Measurements from ENCODE around the gene TULP4. TPM values are rescaled to one million over a fixed set of nuclear protein-coding genes. Genes with fewer than 3 reads are reported as not detected.

TULP4 gene
- total RNA-seq, 1 experiment from 2014 or later, result 52.8 TPM

- H3K27ac Mint-ChIP-seq, result no peak overlapping the region
- H3K36me3 Mint-ChIP-seq, result peaks cover 16% of the 10 kb centered on the region
- H3K27me3 Mint-ChIP-seq (ENCODE audit: low read depth), result no peaks in the 10 kb centered on the region
- TF ChIP-seq, protein P1, sequence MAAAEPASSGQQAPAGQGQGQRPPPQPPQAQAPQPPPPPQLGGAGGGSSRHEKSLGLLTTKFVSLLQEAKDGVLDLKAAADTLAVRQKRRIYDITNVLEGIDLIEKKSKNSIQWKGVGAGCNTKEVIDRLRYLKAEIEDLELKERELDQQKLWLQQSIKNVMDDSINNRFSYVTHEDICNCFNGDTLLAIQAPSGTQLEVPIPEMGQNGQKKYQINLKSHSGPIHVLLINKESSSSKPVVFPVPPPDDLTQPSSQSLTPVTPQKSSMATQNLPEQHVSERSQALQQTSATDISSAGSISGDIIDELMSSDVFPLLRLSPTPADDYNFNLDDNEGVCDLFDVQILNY (CRISPR knock-in tag; IDR thresholded peaks at IDR 0.05), result no peak
- TF ChIP-seq NFE2L1 (CRISPR knock-in tag; IDR thresholded peaks at IDR 0.05), result no peak
- ChIA-PET CTCF (no interaction called here), POLR2A (no interaction called here)
- H3K4me1 Mint-ChIP-seq, result peaks cover 4% of the 10 kb centered on the region
- ATAC-seq (no peak), DNase-seq (ENCODE audit: low spot score) (no peak)
- H3K4me3 Mint-ChIP-seq, result no peak overlapping the region
- peaks cover 18% of the 10 kb centered on the region for H3K9me3 Mint-ChIP-seq
These were observed 72.4 kb downstream of the TULP4 start for GRCh38 chr6:158384671-158385110.

- no peak overlapping the region for H3K27ac Mint-ChIP-seq
- CTCF ChIA-PET, result interaction anchor here (0.9 to 1.4 kb wide), 2 partner anchors 9 to 166 kb away, joined by 3 to 4 read pairs; no protein-coding TSS in a partner anchor
- no peak overlapping the region for H3K4me3 Mint-ChIP-seq
- POLR2A ChIA-PET, result interaction anchor here (0.6 kb wide), 1 partner anchor 87 kb away, joined by 3 read pairs; no protein-coding TSS in a partner anchor
- no peaks in the 10 kb centered on the region; the same call in 1 of the 2 replicates for H3K4me1 Mint-ChIP-seq
- no peaks in the 10 kb centered on the region for H3K27me3 Mint-ChIP-seq (ENCODE audit: low read depth)
- peaks cover 29% of the 10 kb centered on the region for H3K36me3 Mint-ChIP-seq
- no peak for DNase-seq (ENCODE audit: low spot score)
- no peak for ATAC-seq
- peaks cover 34% of the 10 kb centered on the region for H3K9me3 Mint-ChIP-seq
- TF ChIP-seq, protein P2, sequence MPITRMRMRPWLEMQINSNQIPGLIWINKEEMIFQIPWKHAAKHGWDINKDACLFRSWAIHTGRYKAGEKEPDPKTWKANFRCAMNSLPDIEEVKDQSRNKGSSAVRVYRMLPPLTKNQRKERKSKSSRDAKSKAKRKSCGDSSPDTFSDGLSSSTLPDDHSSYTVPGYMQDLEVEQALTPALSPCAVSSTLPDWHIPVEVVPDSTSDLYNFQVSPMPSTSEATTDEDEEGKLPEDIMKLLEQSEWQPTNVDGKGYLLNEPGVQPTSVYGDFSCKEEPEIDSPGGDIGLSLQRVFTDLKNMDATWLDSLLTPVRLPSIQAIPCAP (CRISPR knock-in tag; IDR thresholded peaks at IDR 0.05), result no peak
- TF ChIP-seq MAX (CRISPR knock-in tag; IDR thresholded peaks at IDR 0.05) (no peak), ZNF232 (CRISPR knock-in tag; IDR thresholded peaks at IDR 0.05) (no peak), ZMAT4 (CRISPR knock-in tag; IDR thresholded peaks at IDR 0.05) (no peak), GABPB1 (CRISPR knock-in tag; IDR thresholded peaks at IDR 0.05) (no peak), ZNF281 (CRISPR knock-in tag; IDR thresholded peaks at IDR 0.05) (no peak), ZNF416 (CRISPR knock-in tag; IDR thresholded peaks at IDR 0.05) (no peak), IRF2 (CRISPR knock-in tag; IDR thresholded peaks at IDR 0.05; ENCODE audit: borderline replicate concordance, low read depth) (no peak), GTF2I (CRISPR knock-in tag; conservative IDR thresholded peaks at IDR 0.05) (no peak), MYBL2 (CRISPR knock-in tag; IDR thresholded peaks at IDR 0.05) (no peak), TEAD4 (CRISPR knock-in tag; IDR thresholded peaks at IDR 0.05) (no peak), CBFB (CRISPR knock-in tag; IDR thresholded peaks at IDR 0.05; ENCODE audit: low read depth) (no peak), ETV6 (CRISPR knock-in tag; IDR thresholded peaks at IDR 0.05) (no peak)
These were observed 74.8 kb downstream of the TULP4 start for GRCh38 chr6:158387036-158387435.

GRCh38 chr6:158387578-158387977 lies 75.3 kb downstream of the TULP4 start:
- no peak for TF ChIP-seq NFYB (CRISPR knock-in tag; conservative IDR thresholded peaks at IDR 0.05; ENCODE audit: low read depth)
- TF ChIP-seq MYBL2 (CRISPR knock-in tag; IDR thresholded peaks at IDR 0.05), result no peak
- no peak for TF ChIP-seq ZNF281 (CRISPR knock-in tag; IDR thresholded peaks at IDR 0.05)
- no peak for TF ChIP-seq ELF4 (CRISPR knock-in tag; IDR thresholded peaks at IDR 0.05; ENCODE audit: low read depth)
- TF ChIP-seq MAX (CRISPR knock-in tag; IDR thresholded peaks at IDR 0.05), result no peak
- TF ChIP-seq ZMAT4 (CRISPR knock-in tag; IDR thresholded peaks at IDR 0.05), result no peak

More at GRCh38 chr6:158387578-158387977, 75.3 kb downstream of the TULP4 start:
- DNase-seq (ENCODE audit: low spot score), result no peak
- no peaks in the 10 kb centered on the region for H3K4me1 Mint-ChIP-seq
- H3K9me3 Mint-ChIP-seq, result peaks cover 39% of the 10 kb centered on the region
- H3K36me3 Mint-ChIP-seq, result peaks cover 34% of the 10 kb centered on the region
- no peaks in the 10 kb centered on the region for H3K27me3 Mint-ChIP-seq (ENCODE audit: low read depth)
- H3K27ac Mint-ChIP-seq, result no peak overlapping the region
- CTCF ChIA-PET, result interaction anchor here (0.9 to 1.4 kb wide), 2 partner anchors 8 to 166 kb away, joined by 3 to 4 read pairs; no protein-coding TSS in a partner anchor
- H3K4me3 Mint-ChIP-seq, result no peak overlapping the region
- POLR2A ChIA-PET, result interaction anchor here (0.6 kb wide), 2 partner anchors 51 to 86 kb away, joined by 3 read pairs; no protein-coding TSS in a partner anchor
- no peak for ATAC-seq
